Loucy (cell line): Measurements from ENCODE around the gene OPHN1.

ENCODE experiments used
- CTCF ChIP-seq: fragments of 200-600 bp; sonication (generic); conservative IDR thresholded peaks from 2 replicates; pipeline ENCODE4 v1.5.1; 2014; ENCODE audit warnings: mild to moderate bottlenecking, antibody characterized with exemption, low read length
- EZH2phosphoT487 ChIP-seq: fragments of 200-600 bp; IDR thresholded peaks from 2 replicates; pipeline ENCODE4 v1.6.1; 2018; ENCODE audit warnings: antibody characterized with exemption, mild to moderate bottlenecking, moderate library complexity, borderline replicate concordance

DNA sequence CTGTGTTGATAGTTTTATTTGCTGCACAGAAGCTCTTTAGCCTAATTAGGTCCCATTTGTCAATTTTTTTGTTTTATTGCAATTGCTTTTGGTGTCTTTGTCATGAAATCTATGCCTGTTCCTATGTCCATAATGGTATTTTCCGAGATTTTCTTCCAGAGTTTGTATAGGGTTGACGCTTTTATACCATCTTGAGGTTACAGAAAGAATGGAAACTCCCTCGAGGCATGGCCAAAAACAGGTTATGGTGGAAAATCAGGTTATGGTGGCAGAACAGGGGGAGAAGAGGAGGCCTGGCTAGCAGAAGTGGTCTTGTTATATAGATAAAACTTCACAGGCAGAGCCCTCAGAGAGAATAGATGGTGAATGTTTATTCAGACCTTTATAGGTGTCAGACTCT lies 21.6 kb downstream of the OPHN1 start:
- no peak for TF ChIP-seq CTCF
- no peak for TF ChIP-seq EZH2phosphoT487
